Stimulated activated CD8-positive, alpha-beta memory T cell treated with anti-CD3 and anti-CD28 coated beads, Interleukin-2, amount 100 ng/mL, for 48 hours (primary cell): ENCODE results near the gene TCP1.
"Not testable (repeated sequence)": the region's sequence is repeated elsewhere in the genome, so short reads cannot be mapped to it uniquely, and the experiment has no call there.

ENCODE experiments used
- DNase-seq, 2 donors: peaks; one replicate each; pipeline ENCODE4 v3.0.0-alpha.2; 2020; ENCODE audit warnings: low read depth in 2 of 2

Gene TCP1

DNA sequence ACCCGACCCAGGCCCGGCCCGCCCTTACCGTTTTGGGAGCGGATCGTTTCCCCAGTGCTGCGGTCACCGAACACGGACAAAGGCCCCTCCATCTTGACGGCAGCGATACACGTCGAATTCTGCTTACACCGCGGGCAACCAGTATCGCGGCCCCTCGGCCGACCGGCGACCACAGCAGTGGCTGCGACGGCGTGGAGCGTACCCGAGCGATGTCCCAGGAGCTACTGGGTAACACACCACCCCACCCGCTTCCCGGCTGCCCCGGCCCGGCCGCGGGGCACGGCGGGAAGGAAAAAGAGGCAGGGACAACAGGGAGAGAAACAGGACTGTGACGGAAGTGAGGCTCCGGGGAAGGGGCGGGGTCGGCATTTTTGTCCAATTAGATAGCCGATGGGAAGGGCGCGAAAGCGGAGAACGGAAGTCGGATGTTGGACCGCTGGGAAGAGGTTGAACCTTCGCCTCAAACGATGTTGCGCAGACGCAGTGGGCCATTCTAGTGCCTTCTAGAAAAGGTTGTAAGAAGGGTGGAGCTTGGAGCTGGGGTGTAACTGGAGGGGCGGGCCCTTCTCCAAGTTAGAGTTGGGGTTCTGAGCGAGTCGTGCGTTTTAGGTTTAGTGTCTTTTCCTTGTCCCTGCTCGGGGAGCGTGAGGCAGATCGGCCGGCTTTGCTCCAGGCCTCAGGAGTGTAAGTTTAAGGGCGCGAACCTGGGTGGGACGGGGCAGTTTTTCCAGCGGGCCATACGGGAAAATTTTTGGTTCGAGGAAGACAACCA lies at the start of gene TCP1:
TCP1 (minus strand) TSS at position 226 of the 772 bp plus-strand sequence; CDS start at position 92, 134 bp downstream.
- peak; percentile 96 to 99 for DNase-seq

DNA sequence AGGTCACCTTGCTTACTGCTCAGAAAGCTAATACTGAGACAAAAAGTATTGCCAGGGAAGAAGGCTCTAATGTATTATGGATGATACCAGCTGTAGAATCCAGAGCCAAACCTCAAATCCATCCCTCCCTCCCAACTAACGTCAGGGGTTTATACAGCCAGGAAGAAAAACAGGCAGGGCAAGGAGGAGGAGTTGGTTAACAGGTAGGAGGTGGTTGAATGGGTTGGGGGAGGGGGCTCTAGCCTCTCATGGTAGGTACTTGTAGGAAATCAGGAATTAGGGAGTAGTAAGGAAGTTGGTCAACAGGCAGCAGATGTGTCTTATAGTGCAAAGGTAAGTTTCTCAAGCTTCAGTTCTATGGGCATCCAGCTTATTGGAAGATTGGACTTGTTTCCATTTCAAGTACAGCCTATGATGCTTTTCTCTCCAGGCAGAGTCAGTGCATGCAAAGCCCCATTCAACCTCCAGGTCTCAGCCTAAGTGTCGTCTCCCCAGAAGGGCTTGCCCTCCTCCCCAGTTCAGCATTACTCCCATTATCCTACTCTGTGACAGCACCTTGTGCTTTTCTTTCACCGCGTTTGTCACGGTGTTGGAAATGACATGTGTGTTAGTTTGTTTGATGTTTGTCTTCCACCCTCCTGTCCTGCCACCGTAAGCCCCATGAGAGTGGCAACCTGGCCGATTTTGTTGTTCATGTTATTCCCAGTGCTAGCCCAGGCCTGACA lies 48.8 kb upstream of the TCP1 start:
- DNase-seq = no peak

DNA sequence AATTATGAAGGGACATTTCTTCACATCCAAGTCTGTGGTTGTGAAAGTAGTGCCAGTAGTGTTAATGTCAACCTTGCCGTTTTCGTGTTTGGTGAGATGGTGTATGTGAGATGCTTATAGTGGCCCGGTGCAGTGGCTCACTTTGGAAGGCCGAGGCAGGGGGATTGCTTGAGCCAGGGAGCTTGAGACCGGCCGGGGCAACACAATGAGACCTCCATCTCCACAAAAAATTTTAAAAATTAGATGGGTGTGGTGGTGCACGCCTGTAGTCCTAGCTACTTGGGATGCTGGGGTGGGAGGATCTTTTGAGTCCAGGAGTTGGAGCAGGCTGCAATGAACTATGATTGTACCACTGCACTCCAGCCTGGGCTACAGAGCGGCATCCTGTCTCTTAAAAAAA lies 48.1 kb upstream of the TCP1 start:
- DNase-seq = no peak

DNA sequence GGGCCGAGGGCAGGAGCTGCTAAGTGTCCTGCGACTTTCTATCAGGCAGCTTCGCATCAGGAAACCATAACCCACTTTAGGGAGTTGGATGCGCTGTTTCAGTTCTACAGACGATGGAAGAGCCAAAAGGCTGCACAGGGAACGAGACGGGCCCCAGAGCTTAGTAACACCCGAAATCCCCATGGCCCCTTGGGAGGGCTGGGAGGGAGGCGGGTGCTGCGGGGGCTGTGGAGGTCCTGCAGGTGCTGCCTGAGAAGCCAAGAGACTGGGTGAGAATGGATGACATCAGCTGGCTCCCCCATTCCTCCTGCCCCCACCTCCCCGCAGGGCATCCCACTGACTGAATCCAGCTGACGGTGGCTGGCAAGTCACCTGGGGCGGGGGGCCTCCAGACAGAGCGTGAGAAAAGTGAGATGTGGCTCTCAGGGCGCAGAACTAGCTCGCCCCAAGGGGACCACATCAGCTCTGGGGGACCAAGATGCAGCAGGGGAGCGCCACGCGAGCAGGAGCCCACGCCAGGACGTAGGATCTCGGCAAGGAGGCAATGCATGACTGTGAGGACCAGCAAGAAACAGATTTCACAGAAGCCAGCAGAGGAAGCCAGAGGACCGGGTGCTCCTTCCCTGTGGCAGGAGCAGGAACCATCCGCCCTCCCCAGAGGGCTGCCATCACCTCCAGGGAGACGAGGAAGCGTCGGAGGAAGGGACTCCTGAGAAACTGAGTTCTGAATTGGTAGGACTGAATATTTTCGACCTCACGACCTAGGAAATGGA lies 47.5 kb upstream of the TCP1 start:
- DNase-seq = no peak

DNA sequence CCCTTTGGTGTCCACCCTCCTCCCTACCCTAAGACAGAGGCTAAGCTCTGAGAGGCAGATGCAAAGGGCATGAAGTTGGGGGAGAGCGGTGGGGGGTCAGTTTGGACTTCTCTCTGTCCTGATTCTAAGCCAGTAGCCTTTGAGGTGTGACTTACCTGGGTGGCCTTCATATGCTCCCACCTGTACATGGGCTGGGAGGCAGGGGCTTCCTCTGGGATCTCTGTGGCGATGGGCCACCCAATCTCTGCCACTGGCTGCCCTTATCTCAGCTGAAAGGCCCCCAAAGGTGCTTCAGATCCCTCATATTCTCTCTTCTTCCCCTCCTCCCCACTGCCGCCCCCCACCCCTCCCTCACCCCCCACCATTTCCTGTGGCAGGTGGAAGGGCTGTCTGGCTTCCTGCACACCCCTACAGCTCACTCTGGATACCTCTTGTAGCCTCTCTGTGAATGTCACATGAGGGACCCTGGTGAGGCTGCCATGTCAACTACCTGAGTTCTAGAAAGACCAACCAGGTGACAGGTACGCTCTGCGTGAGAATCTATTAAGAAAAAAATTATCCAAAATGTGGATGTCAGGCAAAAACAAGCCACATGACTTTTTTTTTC lies 44.7 kb upstream of the TCP1 start:
- DNase-seq = no peak

DNA sequence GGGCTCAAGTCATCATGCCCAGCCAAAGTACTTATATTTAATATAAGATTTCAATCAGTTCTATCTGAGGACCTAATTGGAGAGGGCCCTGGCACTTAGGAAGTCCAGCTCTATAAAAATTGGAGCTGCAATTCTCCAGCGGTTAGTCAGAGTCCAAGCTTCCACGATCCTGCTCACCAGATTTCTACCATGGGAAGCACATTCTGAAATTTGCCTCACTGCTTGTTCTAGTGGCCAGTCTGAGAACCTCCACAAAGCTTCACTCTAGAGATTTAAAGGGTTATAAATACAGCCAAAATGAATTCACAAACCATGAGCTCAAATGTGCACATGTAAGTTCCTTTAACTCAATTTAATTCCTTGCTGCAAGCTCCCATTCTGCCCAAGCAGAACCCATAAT lies 44.2 kb upstream of the TCP1 start:
- DNase-seq = no peak

DNA sequence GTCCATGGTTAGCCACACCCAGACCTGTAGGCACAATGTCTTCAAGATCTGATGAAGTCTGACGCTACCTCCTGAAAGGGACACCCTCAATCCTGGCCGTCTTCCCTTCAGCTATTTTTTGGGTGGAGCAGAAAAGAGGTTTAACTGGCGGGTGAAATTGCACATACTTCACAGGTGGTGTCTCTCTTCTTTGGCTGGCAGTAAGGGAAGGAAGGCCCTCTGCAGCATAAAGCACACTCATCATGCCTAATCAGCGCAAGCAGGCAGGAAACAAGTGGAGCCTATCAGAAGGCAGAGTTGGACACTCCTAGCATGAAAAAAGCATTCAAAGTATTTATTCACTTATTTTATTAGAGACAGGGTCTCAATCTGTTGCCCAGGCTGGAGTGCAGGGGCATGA lies 43.5 kb upstream of the TCP1 start:
- DNase-seq = no peak

DNA sequence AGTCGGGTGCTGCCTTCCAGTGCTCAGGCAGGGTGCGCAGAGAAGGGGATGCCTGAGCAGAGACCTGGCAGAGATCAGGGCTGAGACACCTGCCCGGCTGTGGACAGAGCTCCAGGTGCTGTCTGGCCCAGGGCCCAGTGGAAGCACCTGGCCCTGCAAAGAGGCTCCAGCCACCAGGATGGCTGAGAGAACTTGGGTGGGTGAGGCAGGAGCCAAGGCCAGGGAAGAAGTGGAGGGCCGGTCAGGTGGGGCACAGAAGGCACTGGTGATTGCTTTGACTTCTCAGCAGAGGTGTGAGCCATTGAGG lies 41.9 kb upstream of the TCP1 start:
- DNase-seq = no peak

DNA sequence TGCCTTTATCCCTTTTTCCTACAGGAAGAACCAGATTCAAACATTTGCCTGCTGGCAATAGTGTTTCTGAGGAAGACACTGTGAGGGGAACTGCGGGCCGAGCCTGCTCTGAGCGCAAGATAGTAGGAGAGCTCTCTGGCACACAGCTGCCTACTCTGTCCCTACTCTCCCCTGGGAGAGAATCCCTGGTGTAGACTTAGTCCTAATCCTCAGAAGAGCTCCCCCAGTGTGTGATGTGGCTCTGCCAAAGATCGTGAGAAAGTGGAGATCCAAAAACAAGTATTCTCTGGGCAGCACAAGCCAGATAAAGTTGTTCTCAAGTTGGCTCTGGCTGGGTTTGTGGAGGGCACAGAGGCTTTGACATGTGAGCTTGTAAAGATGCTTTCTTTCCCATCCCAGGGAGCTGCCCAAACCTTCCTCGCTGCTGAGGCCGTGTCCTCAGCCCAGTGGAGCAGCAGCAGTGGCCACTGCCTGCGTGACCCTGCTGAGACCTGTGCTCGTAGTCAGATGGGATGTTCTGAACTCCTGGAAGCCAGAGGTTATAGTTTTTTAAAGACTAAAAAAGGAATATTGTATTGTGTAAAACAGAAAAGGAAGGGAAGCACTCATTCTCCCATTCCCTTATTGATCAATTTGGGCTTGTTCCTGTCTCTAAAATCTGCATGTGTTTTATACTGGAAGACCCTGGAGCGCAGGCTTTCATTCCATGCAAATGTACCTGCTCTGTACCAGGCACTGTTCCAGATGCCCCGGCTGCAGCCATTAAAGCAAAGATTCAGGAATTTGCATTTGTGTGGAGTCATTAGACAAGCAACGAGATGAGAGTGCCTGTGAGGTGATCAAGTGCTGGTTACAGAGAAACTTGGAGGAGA lies 41.3 kb upstream of the TCP1 start:
- DNase-seq = no peak

DNA sequence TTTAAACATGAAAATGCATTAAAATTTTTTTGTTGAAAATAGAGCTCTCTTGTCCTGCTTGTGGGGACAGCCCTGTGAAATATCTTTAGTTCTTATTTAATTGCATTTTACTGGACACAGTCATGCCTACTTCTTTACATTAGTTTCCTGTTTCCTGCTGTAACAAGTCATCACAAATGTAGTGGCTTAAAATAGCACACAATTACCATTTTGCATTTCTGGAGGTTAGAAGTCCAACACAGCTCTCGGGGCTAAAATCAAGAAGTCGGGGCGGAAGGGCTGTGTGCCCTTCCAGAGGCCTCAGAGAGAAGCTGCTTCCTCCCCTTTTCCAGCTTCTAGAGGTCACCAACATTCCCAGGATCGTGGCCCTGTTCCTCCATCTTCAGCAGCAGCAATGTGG lies 40.1 kb upstream of the TCP1 start:
- DNase-seq = no peak

DNA sequence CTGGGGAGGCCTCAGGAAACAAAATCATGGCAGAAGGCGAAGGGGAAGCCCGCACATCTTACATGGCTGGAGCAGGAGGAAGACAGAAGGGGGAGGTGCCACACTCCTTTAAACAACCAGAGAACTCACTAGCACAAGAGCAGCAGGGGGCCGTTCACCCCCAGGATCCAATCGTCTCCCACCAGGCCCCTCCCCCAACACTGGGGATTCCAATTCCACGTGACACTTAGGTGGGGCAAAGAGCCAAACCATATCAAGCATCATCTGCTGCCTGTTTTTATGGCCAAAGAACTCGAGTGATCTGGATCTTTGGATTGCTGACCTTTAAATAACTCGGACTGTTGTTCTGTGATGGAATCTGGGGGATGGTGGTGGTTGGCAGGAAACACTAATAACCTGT lies 38.7 kb upstream of the TCP1 start:
- no peak for DNase-seq

DNA sequence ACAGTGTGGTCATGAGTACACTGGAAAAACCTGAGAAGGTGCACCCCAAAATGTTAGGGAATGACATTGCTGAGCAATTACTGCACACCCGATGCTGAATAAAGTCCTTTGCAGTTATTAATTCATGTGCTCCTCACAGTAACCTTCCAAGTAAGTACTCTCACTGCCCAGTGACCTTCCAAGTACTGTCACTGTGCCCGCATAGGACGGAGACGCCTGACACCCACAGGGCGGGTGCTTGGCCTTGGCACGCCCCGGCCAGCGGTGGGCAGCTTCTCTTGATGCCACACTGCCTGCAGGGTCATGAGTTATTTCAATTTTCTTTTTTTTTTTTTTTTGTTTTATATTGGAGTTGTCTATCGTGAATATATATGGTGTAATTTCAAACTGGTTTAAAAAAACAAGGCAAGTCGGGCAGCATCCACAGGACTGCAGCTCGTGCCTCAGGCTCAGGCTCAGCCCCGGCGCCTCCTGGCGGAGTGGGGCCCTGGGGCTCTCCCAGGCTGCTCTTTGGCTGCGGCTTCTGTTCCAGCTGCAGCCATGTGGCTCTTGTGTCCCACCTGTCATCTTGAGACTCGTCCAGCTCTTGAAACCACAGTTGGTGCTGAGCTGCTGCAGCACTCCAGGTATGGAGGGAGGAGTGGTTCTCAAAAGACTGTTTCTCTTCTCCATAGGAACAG lies 37.7 kb upstream of the TCP1 start:
- DNase-seq = no peak

DNA sequence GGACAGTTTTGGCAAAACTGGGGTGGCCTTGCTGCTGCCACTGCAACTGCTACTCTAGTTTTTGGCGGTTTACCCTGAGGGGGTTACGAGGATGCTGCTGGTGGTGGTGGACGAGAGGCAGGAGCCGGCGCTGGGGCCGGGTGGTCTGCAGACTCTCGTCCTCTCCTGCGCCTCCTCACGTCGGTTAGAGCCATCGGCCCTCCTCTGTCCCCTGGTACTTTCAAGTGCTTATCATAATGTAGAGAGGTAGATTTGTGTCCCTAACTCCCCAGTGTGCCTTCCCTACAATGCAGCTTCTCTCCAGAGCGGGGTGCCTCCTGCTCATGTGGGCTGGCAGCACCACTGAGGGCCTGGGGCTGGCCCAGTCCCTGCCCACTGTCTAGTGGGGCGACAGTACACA lies 36.6 kb upstream of the TCP1 start:
- no peak for DNase-seq

DNA sequence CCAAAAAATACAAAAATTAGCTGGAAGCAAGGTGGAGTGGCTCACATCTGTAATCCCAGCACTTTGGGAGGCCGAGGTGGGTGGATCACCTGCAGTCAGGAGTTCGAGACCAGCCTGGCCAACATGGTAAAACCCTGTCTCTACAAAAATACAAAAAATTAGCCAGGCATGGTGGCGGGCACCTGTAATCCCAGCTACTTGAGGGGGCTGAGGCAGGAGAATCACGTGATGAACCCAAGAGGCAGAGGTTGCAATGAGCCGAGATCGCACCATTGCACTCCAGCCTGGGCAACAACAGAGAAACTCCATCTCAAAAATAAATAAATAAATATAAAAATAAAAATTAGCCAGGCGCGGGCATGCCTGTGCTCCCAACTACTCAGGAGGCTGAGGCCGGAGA lies 35.3 kb upstream of the TCP1 start:
- not testable (repeated sequence) for DNase-seq

DNA sequence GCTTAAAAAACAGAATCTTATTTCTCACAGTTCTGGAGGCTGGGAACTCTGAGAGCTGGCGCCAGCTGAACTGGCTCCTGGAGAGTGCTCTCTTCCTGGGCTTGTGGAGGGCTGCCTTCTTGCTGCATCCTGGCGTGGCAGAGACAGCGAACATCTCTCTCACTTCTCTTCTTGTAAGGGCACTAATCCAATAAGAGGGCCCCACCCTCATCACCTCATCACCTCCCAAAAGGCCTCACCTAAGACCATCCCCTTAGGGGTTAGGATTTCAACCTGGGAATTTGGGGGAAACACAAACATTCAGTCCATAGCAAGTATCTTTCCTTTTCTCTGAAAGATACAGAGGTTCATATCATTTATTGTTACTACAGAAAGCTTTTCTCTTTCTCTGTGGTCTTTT lies 34.6 kb upstream of the TCP1 start:
- no peak for DNase-seq

DNA sequence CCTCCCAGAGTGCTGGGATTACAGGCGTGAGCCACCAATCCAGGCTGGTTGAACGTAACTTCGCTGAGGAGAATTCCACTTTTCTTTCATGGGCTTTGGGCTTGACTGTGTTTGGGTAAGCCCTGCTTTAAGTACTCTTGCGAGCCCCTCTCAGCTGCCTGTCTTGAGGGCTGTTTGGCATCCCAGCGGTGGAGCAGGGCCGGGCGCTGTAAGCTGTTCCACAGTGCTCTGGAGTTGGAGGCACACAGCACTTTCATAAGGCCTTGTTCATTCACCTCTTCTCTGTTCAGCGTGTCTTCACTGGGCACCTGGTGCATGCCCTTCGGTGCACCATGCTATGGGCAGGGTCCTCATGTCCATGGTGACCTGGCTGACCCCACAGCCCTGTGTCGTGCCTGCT lies 32.3 kb upstream of the TCP1 start:
- no peak for DNase-seq

DNA sequence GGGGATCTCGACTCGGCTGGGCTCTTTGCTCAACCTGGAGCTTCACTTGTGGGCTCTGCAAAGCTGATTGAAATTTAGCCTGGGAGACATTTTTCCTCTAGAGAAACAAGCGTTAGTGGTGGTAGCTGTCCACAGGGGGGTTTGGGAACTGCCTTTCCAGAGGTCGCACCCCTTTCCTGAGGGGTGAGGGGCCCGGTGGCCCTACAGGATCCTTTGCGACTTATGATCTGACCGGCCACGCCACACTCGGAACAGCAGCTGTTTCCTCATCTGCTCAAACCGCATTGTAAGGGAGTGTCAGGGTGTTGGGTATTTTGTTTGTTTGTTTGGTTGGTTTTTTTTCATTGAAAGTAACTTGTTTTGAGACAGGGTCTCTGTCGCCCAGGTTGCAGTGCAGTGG lies 31.7 kb upstream of the TCP1 start:
- DNase-seq = no peak

DNA sequence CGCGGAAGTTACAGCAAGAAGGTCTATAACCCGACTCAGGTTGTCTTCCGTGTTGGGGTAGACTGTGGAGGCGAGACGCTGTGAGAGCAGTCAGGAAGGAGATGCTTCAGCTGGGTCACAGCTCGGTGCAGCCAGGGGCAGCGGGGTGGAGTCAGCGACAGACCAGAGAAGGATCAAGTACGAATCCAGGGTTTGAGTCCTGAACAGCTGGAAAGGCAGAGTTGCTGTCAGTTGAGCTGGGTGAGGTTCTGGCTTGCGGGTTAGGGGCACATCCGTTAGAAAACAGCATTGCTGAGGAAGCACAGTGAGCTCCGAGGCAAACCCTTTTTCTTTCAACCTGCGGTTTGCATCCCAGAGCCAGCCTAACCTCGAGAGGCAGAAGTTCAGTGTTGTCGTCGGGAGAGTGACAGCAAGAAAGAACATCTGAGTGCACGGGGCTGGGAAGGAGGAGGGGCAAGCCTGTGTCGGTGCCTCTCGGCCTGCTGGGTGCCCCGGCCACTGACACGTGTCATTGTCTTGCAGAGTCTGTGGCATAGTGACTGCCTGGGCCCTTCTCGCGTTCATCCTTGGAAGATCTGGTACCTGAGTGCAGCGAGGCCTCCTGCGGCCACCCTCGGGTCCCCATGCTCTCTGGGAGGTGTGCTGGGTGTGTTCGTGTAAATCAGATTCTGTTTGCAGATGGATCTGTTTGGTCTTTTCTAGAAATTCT lies 30.7 kb upstream of the TCP1 start:
- peak in 1 of 2 donors; percentile 7 for DNase-seq

DNA sequence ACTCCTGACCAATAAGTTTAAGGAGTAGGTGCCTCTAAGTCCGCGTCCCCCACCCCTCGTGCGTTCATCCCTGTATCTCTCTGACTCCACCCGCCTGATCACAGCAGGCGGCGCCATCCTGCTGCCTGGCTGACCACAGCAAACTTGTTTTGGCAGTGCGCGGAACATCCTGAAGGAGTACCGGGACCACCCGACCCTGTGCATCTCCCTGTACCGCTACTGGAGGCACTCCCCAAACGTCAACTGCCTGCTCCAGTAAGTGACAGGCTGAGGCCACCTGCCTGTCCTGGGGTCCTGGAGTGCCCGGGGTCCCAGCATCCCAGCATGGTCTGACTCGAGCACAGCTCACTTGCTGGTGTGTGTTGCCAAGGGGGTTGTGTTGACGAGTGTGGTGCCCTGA lies 29.7 kb upstream of the TCP1 start:
- DNase-seq = no peak
